Peyer's patch (tissue), 4 donors: Measurements from ENCODE around the gene WDR31. TPM values are rescaled to one million over a fixed set of nuclear protein-coding genes. Genes with fewer than 3 reads are reported as not detected.
"Not testable (repeated sequence)": the region's sequence is repeated elsewhere in the genome, so short reads cannot be mapped to it uniquely, and the experiment has no call there.

ENCODE experiments used
- DNase-seq, 3 donors: peaks; one replicate each; pipeline ENCODE4 v3.0.0-alpha.2; 2017 to 2019
- H3K27ac ChIP-seq, 4 donors: fragments of 200-600 bp; sonication (generic); one replicate each; pipeline ENCODE4 v1.5.1; 2016 to 2019
- H3K27me3 ChIP-seq, 2 donors: fragments of 200-600 bp; sonication (generic); one replicate each; pipeline ENCODE4 v1.5.1; 2019
- H3K36me3 ChIP-seq, 3 donors: fragments of 200-600 bp; sonication (generic); one replicate each; pipeline ENCODE4 v1.5.1; 2016 to 2019
- H3K4me1 ChIP-seq, 4 donors: fragments of 200-600 bp; sonication (generic); one replicate each; pipeline ENCODE4 v1.5.1; 2016 to 2019
- H3K4me3 ChIP-seq, 4 donors: fragments of 200-600 bp; sonication (generic); 1 replicate in 3 of 4; 2 replicates in 1 of 4; pipeline ENCODE4 v1.5.1; 2016 to 2019; ENCODE audit warnings: mild to moderate bottlenecking in 1 of 4
- H3K9me3 ChIP-seq, 4 donors: fragments of 200-600 bp; sonication (generic); one replicate each; pipeline ENCODE4 v1.5.1; 2016 to 2019; ENCODE audit warnings: mild to moderate bottlenecking in 1 of 4
- POLR2A ChIP-seq, 2 donors: fragments of 450-650 bp; IDR thresholded peaks; one replicate each; pipeline ENCODE4 v1.5.1; 2017; ENCODE audit warnings: antibody characterized with exemption in 2 of 2, mild to moderate bottlenecking in 2 of 2, moderate library complexity in 2 of 2
- total RNA-seq, 4 donors: library from RNA; depleted of rRNA; stranded (reverse); fragments of >200 nt; gene quantifications; one replicate each; pipeline ENCODE4 v1.1.0, GENCODE V29; 2016
- TF ChIP-seq, protein P1 (sequence below), 6 experiments: fragments of 450-650 bp in 4 of 6; fragments of 200-600 bp in 2 of 6; sonication (generic) in 1 of 6; IDR thresholded peaks; one replicate each; pipeline ENCODE4 v1.5.1; 2017 to 2019; ENCODE audit warnings: antibody characterized with exemption in 6 of 6, mild to moderate bottlenecking in 3 of 6, moderate library complexity in 1 of 6

WDR31 gene
- total RNA-seq, 4 donors from 2014 or later: 1.1 to 3.5 (median 2.5) TPM; not detected in 1

DNA sequence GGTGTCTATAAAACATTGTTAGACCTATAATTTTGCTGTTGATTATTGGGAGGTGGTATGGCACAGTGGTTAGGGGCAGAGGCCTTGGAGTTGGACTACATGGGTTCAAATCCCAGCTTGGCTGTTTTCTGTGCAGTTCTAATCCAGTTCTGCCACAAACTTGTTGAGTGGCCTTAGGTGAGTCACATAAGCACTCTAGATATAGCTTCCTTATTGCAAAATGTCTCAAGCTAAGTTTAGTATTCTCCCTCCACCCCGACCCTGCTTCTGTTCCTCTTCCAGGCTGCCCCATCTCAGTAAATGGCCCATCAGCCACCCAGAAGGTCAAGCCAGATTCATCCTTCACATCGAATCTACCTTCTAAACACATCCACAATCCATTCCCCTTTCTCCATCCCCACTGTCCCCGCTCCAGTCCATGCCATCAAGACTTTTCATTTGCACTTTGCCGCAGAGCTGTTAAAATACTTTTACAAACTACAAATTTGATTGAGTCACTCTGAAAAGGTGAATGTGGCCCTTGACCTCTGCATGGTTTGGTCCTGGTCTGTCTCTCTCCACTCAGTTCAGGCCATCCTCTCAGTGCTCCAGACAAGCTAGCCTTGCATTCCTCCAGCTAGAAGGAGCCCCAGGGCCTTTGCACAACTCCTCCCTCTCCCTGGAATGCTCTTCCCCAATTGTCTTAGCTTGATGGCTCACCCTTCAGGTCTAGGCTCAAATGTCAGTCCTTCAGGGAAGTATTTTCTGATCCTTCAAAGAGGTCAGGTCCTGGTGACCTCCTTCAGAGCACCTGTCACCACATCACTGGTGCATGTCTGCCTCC, 46.7 kb upstream of the WDR31 start:
- H3K9me3 ChIP-seq: no peaks in the 10 kb centered on the region
- no peak for TF ChIP-seq POLR2A (IDR thresholded peaks at IDR 0.05)
- TF ChIP-seq, protein P1, sequence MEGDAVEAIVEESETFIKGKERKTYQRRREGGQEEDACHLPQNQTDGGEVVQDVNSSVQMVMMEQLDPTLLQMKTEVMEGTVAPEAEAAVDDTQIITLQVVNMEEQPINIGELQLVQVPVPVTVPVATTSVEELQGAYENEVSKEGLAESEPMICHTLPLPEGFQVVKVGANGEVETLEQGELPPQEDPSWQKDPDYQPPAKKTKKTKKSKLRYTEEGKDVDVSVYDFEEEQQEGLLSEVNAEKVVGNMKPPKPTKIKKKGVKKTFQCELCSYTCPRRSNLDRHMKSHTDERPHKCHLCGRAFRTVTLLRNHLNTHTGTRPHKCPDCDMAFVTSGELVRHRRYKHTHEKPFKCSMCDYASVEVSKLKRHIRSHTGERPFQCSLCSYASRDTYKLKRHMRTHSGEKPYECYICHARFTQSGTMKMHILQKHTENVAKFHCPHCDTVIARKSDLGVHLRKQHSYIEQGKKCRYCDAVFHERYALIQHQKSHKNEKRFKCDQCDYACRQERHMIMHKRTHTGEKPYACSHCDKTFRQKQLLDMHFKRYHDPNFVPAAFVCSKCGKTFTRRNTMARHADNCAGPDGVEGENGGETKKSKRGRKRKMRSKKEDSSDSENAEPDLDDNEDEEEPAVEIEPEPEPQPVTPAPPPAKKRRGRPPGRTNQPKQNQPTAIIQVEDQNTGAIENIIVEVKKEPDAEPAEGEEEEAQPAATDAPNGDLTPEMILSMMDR (IDR thresholded peaks at IDR 0.05): no peak
- no peak for DNase-seq
- no peak overlapping the region for H3K4me3 ChIP-seq
- peaks cover 0 to 40% (median 0%) of the 10 kb centered on the region in 3 donors for H3K36me3 ChIP-seq
- H3K27ac ChIP-seq: peak overlapping the region in 3 of 4 donors; percentile 22 to 85 (median 62)
- H3K27me3 ChIP-seq: no peaks in the 10 kb centered on the region
- H3K4me1 ChIP-seq: peaks cover 0 to 34% (median 10%) of the 10 kb centered on the region in 4 donors

DNA sequence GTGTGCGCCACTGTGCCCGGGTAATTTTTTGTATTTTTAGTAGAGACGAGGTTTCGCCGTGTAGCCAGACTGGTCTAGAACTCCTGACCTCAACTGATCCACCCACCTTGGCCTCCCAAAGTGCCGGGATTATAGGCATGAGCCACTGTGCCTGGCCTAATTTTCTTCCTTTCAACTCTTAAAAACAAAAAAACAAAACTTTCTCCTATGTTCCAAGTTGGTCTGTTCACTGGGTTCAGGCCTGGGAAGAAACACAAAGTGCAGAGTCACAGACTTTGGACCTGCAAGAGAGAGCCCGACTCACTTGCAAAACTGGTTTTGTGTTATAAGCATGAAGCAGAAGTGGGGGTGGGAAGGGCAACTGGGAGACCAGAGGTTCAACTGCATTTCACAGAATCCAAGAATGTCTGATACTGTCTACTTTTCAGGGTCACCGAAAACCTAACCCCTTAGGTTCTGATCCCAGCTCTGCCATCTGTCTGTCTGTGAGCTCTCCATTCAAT, 41.9 kb upstream of the WDR31 start:
- DNase-seq: peak in 1 of 3 donors; percentile 78
- peaks cover 0 to 36% (median 4%) of the 10 kb centered on the region in 4 donors for H3K4me1 ChIP-seq
- peak overlapping the region in 3 of 4 donors; percentile 65 to 89 (median 79) for H3K27ac ChIP-seq
- H3K9me3 ChIP-seq: no peaks in the 10 kb centered on the region
- no peaks in the 10 kb centered on the region for H3K36me3 ChIP-seq
- TF ChIP-seq POLR2A (IDR thresholded peaks at IDR 0.05): no peak
- TF ChIP-seq, protein P1 (IDR thresholded peaks at IDR 0.05): no peak
- no peak overlapping the region for H3K4me3 ChIP-seq
- no peaks in the 10 kb centered on the region for H3K27me3 ChIP-seq

DNA sequence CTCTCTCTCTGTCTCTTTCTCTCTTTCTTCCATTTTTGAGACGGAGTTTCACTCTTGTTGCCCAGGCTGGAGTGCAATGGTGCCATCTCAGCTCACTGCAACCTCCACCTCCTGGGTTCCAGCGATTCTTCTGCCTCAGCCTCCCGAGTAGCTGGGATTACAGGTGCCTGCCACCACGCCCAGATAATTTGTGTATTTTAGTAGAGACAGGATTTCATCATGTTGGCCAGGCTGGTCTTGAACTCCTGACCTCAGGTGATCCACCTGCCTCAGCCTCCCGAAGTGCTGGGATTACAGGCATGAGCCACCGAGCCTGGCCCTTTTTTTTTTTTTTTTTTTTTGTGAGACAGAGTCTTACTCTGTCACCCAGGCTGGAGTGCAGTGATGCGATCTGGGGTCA, 41.4 kb upstream of the WDR31 start:
- H3K36me3 ChIP-seq, H3K9me3 ChIP-seq, H3K27me3 ChIP-seq, DNase-seq, H3K4me3 ChIP-seq: not testable (repeated sequence)
- Histone ChIP-seq H3K4me1 (peaks cover 0 to 31% (median 1%) of the 10 kb centered on the region in 4 donors), H3K27ac (peak overlapping the region in 3 of 4 donors; percentile 65 to 89 (median 79))

DNA sequence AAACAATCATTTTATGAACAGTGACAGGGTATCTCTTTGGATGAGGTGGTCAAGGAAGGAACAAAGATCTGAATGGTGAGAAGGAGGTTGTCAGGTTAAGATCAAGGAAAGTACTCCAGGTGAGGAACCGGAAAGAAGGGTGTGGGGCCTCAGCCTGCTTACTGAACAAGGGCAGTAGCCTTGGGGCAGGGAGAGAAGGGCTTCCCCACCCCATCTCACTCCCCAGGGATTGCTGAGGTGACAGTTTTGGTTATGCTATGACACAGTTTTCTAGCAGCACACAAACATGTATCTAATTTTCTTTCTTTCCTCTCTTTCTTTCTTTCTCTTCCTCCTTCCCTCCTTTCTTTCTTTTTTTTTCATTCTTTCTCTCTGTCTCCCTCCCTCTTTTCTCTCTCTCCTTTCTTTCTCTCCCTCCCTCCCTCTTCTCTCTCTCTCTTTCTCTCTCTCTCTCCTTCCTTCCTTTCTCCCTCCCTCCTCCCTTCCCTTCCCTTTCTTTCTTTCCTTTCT, 40.8 kb upstream of the WDR31 start:
- H3K9me3 ChIP-seq: no peaks in the 10 kb centered on the region
- H3K27ac ChIP-seq: peak overlapping the region in 3 of 4 donors; percentile 35 to 89 (median 79)
- DNase-seq: peak in 2 of 3 donors; percentile 23 to 65
- H3K4me1 ChIP-seq: peaks cover 0 to 27% (median 2%) of the 10 kb centered on the region in 4 donors
- H3K27me3 ChIP-seq: no peaks in the 10 kb centered on the region
- no peak for TF ChIP-seq POLR2A (IDR thresholded peaks at IDR 0.05)
- TF ChIP-seq, protein P1 (IDR thresholded peaks at IDR 0.05): no peak
- H3K36me3 ChIP-seq: no peaks in the 10 kb centered on the region
- no peak overlapping the region for H3K4me3 ChIP-seq

DNA sequence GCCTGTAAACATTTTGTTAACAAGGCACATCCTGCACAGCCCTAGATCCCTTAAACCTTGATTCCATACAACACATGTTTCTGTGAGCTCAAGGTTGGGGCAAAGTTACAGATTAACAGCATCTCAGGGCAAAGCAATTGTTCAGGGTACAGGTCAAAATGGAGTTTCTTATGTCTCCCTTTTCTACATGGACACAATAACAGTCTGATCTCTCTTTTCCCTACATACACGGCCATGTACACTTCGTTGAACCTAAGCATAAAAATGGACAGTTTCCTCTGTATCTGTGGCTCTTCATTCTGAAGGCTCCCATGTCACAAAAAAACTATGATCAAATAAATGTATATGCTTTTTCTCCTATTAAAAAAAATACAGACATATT, 39.7 kb upstream of the WDR31 start:
- Histone ChIP-seq H3K27ac (peak overlapping the region in 2 of 4 donors; percentile 79 to 89), H3K4me1 (peaks cover 0 to 33% (median 4%) of the 10 kb centered on the region in 4 donors)
- not testable (repeated sequence) for H3K27me3 ChIP-seq, DNase-seq, H3K9me3 ChIP-seq, H3K36me3 ChIP-seq, H3K4me3 ChIP-seq

DNA sequence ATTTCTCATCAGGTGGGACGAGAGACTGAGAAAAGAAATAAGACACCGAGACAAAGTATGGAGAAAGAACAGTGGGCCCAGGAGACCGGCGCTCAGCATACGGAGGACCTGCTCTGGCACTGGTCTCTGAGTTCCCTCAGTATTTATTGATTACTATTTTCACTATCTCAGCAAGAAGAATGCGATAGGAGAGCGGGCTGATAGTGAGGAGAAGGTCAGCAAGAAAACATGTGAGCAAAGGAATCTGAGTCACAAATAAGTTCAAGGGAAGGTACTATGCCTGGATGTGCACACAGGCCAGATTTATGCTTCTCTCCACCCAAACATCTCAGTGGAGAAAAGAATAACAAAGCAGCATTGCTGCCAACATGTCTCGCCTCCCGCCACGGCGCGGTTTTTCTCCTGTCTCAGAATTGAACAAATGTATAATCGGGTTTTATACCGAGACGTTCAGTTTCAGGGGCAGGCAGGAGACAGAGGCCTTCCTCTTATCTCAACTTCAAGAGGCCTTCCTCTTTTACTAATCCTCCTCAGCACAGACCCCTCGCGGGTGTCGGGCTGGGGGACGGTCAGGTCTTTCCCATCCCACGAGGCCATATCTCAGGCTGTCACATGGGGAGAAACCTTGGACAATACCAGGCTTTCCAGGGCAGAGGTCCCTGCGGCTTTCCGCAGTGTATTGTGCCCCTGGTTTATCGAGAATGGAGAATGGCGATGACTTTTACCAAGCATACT, 39.2 kb upstream of the WDR31 start:
- not testable (repeated sequence) for DNase-seq, H3K9me3 ChIP-seq, H3K27me3 ChIP-seq, H3K4me3 ChIP-seq
- peaks cover 0 to 12% (median 0%) of the 10 kb centered on the region in 3 donors for H3K36me3 ChIP-seq
- H3K27ac ChIP-seq: peak overlapping the region in 2 of 4 donors; percentile 10 to 42
- H3K4me1 ChIP-seq: peaks cover 0 to 38% (median 4%) of the 10 kb centered on the region in 4 donors
